Hematopoietic multipotent progenitor cell treated with erythropoietin and hydrocortisone succinate and interleukin-3 and kit ligand, for 8 days (in vitro differentiated cells): ENCODE results near the gene COX15.
"Not testable (repeated sequence)": the region's sequence is repeated elsewhere in the genome, so short reads cannot be mapped to it uniquely, and the experiment has no call there.

Experiments
- DNase-seq: peaks from one replicate; pipeline ENCODE4 v3.0.0-alpha.2; 2015

The COX15 gene

GRCh38 chr10:99732033-99732842 is at the start of gene COX15, which contains the start of gene CUTC:
TSS of gene COX15 (minus strand) at chr10:99732127. CDS start at chr10:99732049, 78 bp downstream.
TSS of gene CUTC (plus strand) at chr10:99732234. CDS start at chr10:99732349, 115 bp downstream.
- peak; percentile 97 for DNase-seq

- DNase-seq = no peak
Observed at GRCh38 chr10:99779335-99779734, 47.4 kb upstream of the COX15 start.

GRCh38 chr10:99777918-99778714 is 46.2 kb upstream of the COX15 start:
- no peak for DNase-seq

GRCh38 chr10:99775850-99776249 is 43.9 kb upstream of the COX15 start:
- DNase-seq = peak; percentile 50

- no peak for DNase-seq
Observed at GRCh38 chr10:99770408-99771045, 38.6 kb upstream of the COX15 start.

- no peak for DNase-seq
Observed at GRCh38 chr10:99769706-99770105, 37.8 kb upstream of the COX15 start.

- DNase-seq = no peak
Observed at GRCh38 chr10:99768556-99768955, 36.6 kb upstream of the COX15 start.

- no peak for DNase-seq
Observed at GRCh38 chr10:99767901-99768300, 36.0 kb upstream of the COX15 start.

GRCh38 chr10:99766302-99766681 is 34.4 kb upstream of the COX15 start:
- DNase-seq = no peak

- no peak for DNase-seq
Observed at GRCh38 chr10:99765672-99766301, 33.9 kb upstream of the COX15 start.

- DNase-seq = no peak
Observed at GRCh38 chr10:99761365-99761764, 29.4 kb upstream of the COX15 start.

- no peak for DNase-seq
Observed at GRCh38 chr10:99760321-99760720, 28.4 kb upstream of the COX15 start.

- no peak for DNase-seq
Observed at GRCh38 chr10:99758211-99758891, 26.4 kb upstream of the COX15 start.

GRCh38 chr10:99756159-99756558 is 24.2 kb upstream of the COX15 start:
- no peak for DNase-seq

- no peak for DNase-seq
Observed at GRCh38 chr10:99754670-99755069, 22.7 kb upstream of the COX15 start.

GRCh38 chr10:99750641-99751040 is 18.7 kb upstream of the COX15 start:
- DNase-seq = no peak

- no peak for DNase-seq
Observed at GRCh38 chr10:99748823-99749451, 17.0 kb upstream of the COX15 start.

- DNase-seq = not testable (repeated sequence)
Observed at GRCh38 chr10:99746166-99746565, 14.2 kb upstream of the COX15 start.

- no peak for DNase-seq
Observed at GRCh38 chr10:99743841-99744240, 11.9 kb upstream of the COX15 start.

- no peak for DNase-seq
Observed at GRCh38 chr10:99742701-99743100, 10.8 kb upstream of the COX15 start.

GRCh38 chr10:99742254-99742653 is 10.3 kb upstream of the COX15 start:
- DNase-seq = no peak
